Adrenal gland (tissue), 5 donors: Measurements from ENCODE around the gene HSD17B14.

Source experiments
- POLR2A ChIP-seq, 2 donors: fragments of 450-650 bp; IDR thresholded peaks; one replicate each; pipeline ENCODE4 v1.6.1; 2017; ENCODE audit warnings: antibody characterized with exemption in 2 of 2, mild to moderate bottlenecking in 2 of 2, moderate library complexity in 1 of 2
- TF ChIP-seq, protein P1 (sequence below), 6 experiments: fragments of 450-650 bp in 4 of 6; fragments of 200-600 bp in 2 of 6; sonication (generic) in 1 of 6; IDR thresholded peaks; 1 replicate in 5 of 6; 2 replicates in 1 of 6; pipeline versions ENCODE4 v1.5.1 to v1.8.0; 2016 to 2021; ENCODE audit warnings: antibody characterized with exemption in 6 of 6, mild to moderate bottlenecking in 2 of 6, moderate library complexity in 1 of 6
- donor health status: DM: no; HTN: no; CAD: no.

DNA sequence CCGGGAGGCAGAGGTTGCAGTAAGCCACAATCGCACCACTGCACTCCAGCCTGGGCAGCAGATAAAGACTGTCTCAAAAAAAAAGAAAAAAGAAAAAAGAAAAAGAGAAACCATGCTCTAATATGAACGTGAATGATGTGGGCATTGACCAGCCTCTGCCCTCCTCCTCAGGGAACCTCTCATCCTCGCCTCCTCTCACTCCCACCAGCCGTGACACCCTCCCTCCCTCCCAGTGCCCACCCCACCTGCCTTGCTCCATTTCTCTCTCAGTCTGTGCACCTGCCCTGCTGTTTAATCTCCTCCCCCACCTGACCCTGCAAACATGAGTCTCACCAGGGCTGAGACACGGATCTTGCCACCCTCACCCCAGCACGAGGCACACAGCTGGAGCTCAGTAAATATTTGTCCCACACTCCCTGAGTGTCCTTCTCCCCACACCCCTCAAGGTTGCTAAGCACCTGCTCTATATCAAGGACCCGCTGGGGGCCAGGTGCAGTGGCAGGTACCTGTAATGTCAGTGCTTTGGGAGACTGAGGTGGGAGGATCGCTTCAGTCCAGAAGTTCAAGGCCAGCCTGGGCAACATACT, 18.0 kb downstream of the HSD17B14 start:
- TF ChIP-seq, protein P1, sequence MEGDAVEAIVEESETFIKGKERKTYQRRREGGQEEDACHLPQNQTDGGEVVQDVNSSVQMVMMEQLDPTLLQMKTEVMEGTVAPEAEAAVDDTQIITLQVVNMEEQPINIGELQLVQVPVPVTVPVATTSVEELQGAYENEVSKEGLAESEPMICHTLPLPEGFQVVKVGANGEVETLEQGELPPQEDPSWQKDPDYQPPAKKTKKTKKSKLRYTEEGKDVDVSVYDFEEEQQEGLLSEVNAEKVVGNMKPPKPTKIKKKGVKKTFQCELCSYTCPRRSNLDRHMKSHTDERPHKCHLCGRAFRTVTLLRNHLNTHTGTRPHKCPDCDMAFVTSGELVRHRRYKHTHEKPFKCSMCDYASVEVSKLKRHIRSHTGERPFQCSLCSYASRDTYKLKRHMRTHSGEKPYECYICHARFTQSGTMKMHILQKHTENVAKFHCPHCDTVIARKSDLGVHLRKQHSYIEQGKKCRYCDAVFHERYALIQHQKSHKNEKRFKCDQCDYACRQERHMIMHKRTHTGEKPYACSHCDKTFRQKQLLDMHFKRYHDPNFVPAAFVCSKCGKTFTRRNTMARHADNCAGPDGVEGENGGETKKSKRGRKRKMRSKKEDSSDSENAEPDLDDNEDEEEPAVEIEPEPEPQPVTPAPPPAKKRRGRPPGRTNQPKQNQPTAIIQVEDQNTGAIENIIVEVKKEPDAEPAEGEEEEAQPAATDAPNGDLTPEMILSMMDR (IDR thresholded peaks at IDR 0.05): no peak
- no peak for TF ChIP-seq POLR2A (IDR thresholded peaks at IDR 0.05)
